HepG2 (cell line): Measurements from ENCODE around the gene TOM1L2. TPM values are rescaled to one million over a fixed set of nuclear protein-coding genes. Genes with fewer than 3 reads are reported as not detected.

Experiments used
- CBX5 ChIP-seq: sonication (generic); formaldehyde crosslinking; IDR thresholded peaks from 2 replicates; pipeline ENCODE4 v1.4.0; 2020; ENCODE audit warnings: missing genetic modification reagents, borderline replicate concordance
- DNMT3B ChIP-seq: conservative IDR thresholded peaks from 2 replicates; pipeline ENCODE4 v1.6.1; 2016; ENCODE audit warnings: missing biosample characterization, control low read depth
- FOXA3 ChIP-seq: IDR thresholded peaks from 2 replicates; pipeline ENCODE4 v1.6.1; 2016; ENCODE audit warnings: missing genetic modification reagents, missing compliant biosample characterization
- FOXJ3 ChIP-seq: sonication (generic); formaldehyde crosslinking; IDR thresholded peaks from 2 replicates; pipeline ENCODE4 v1.4.0; 2020; ENCODE audit warnings: missing genetic modification reagents, mild to moderate bottlenecking, borderline replicate concordance
- GTF2F1 ChIP-seq: fragments of 150-350 bp; IDR thresholded peaks from 2 replicates; pipeline ENCODE4 v1.6.1; 2014; ENCODE audit warnings: low read length
- KLF11 ChIP-seq: IDR thresholded peaks from 2 replicates; pipeline ENCODE4 v1.6.1; 2016; ENCODE audit warnings: missing compliant biosample characterization
- MAFG ChIP-seq: sonication (generic); formaldehyde crosslinking; IDR thresholded peaks from 2 replicates; pipeline ENCODE4 v1.5.1; 2020; ENCODE audit warnings: mild to moderate bottlenecking, missing genetic modification reagents
- NFYC ChIP-seq: IDR thresholded peaks from 2 replicates; pipeline ENCODE4 v1.6.1; 2016; ENCODE audit warnings: missing genetic modification reagents, missing compliant biosample characterization
- PRPF4 ChIP-seq: fragments of 200-400 bp; formaldehyde crosslinking; IDR thresholded peaks from 2 replicates; pipeline ENCODE4 v1.6.1; 2016; ENCODE audit warnings: low read length, low read depth; ENCODE audit not compliant: poor library complexity, severe bottlenecking
- ZNF12 ChIP-seq: sonication (generic); formaldehyde crosslinking; IDR thresholded peaks from 2 replicates; pipeline ENCODE4 v1.5.0; 2020; ENCODE audit warnings: missing genetic modification reagents
- ZNF431 ChIP-seq: sonication (generic); formaldehyde crosslinking; IDR thresholded peaks from 2 replicates; pipeline ENCODE4 v1.9.0; 2022; ENCODE audit warnings: missing genetic modification reagents, low read depth, mild to moderate bottlenecking, borderline replicate concordance
- ZNF546 ChIP-seq: sonication (generic); formaldehyde crosslinking; conservative IDR thresholded peaks from 2 replicates; pipeline ENCODE4 v1.8.1; 2023; ENCODE audit warnings: mild to moderate bottlenecking, missing genetic modification reagents
- ZNF564 ChIP-seq: sonication (generic); formaldehyde crosslinking; IDR thresholded peaks from 2 replicates; pipeline ENCODE4 v1.8.1; 2023; ENCODE audit warnings: mild to moderate bottlenecking, missing genetic modification reagents
- polyA plus RNA-seq, 8 experiments: library from polyadenylated mRNA; depleted of rRNA in 3 of 8; stranded (reverse) in 7 of 8; unstranded in 1 of 8; fragments of >200 nt; fragmentation: Illumina TruSeq in 4 of 8; extraction: Trizol in 4 of 8; gene quantifications; 2 replicates each; pipeline versions ENCODE4 v1.2.1 to v1.2.3, GENCODE V29; 2011 to 2016; ENCODE audit warnings: low read depth in 4 of 8, missing spikeins in 1 of 8, mixed read lengths in 1 of 8; ENCODE audit not compliant: insufficient read depth in 1 of 8
- total RNA-seq, 5 experiments: library from RNA; depleted of rRNA; stranded (reverse); fragments of >200 nt; fragmentation: Illumina TruSeq; extraction: Trizol; gene quantifications; 2 replicates each; pipeline ENCODE4 v1.2.3, GENCODE V29; 2016; ENCODE audit warnings: low read depth in 1 of 5
- TF ChIP-seq, protein P1 (sequence below): sonication (generic); formaldehyde crosslinking; IDR thresholded peaks from 2 replicates; pipeline ENCODE4 v1.8.0; 2023; ENCODE audit warnings: mild to moderate bottlenecking, missing genetic modification reagents

TOM1L2 gene
- total and polyA plus RNA-seq, 2 of the 13 experiments (the other 11 are each of a cell fraction or from before 2014, with no cell fraction given), result 4.7 to 7.4 TPM

DNA sequence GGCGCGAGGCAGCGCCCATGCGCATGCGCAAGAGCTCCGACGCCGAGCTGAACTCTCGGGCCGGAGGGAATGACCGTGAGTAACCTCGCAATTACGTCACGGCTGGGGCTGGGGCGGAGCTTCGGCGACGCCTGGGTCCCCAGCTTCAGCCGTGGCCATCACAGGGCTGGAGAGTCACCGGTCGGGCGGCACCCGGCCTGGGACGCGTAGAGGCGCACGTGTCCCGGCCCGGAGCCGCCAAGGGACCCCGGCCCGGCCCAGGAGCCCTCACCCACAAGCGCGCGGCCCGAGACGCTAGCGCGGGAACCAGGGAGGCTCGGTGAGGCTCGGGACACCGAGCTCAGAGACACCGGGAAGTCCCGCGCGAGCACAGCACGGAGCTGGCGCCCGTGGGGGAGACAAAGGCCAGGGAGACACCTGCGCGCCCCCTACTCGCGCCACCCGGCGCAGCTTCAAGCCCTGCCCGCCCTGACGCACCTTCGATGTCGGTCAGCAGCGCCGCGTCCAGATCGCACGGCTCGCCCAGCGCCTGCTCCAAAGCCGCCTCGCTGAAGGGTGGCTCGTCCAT is 135.9 kb downstream of the TOM1L2 start (continued):
- TF ChIP-seq FOXA3 (CRISPR knock-in tag) (peak; percentile 51), ZNF12 (CRISPR knock-in tag) (peak; percentile 54; the same call in 1 of the 2 replicates), NFYC (CRISPR knock-in tag) (no peak), ZNF546 (CRISPR knock-in tag) (peak; percentile 96), DNMT3B (0 out of 2 replicates have a peak, but pooled peaks have one; percentile 30), ZNF564 (CRISPR knock-in tag) (peak; percentile 78; the same call in 1 of the 2 replicates), MAFG (no peak), GTF2F1 (peak; percentile 62; the same call in 1 of the 2 replicates), CBX5 (CRISPR knock-in tag) (peak; percentile 28; the same call in 1 of the 2 replicates), PRPF4 (no peak), FOXJ3 (CRISPR knock-in tag) (peak; percentile 63; the same call in 1 of the 2 replicates), KLF11 (CRISPR knock-in tag) (0 out of 2 replicates have a peak, but pooled peaks have one; percentile 42), ZNF431 (CRISPR knock-in tag) (no peak)
- TF ChIP-seq, protein P1, sequence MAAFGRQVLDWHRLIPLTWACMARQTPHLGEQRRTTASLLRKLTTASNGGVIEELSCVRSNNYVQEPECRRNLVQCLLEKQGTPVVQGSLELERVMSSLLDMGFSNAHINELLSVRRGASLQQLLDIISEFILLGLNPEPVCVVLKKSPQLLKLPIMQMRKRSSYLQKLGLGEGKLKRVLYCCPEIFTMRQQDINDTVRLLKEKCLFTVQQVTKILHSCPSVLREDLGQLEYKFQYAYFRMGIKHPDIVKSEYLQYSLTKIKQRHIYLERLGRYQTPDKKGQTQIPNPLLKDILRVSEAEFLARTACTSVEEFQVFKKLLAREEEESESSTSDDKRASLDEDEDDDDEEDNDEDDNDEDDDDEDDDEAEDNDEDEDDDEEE, result peak; percentile 68; the same call in 1 of the 2 replicates
- TF ChIP-seq, all 625 proteins: peak for 291
